NT2/D1 (cell line): ENCODE results near the gene RPL27A.
A peak's percentile ranks its signal among the peaks of the same experiment; 100 is the strongest.

Experiments used
- DNase-seq: peaks from one replicate; pipeline ENCODE4 v3.0.0-alpha.2; 2011; ENCODE audit warnings: low read depth, low spot score
- H3K27me3 ChIP-seq: 2 replicates; pipeline ENCODE4 v1.6.0; 2011; ENCODE audit warnings: mild to moderate bottlenecking; ENCODE audit not compliant: insufficient read length, insufficient read depth
- H3K36me3 ChIP-seq: 2 replicates; pipeline ENCODE4 v1.6.1; 2011; ENCODE audit warnings: mild to moderate bottlenecking, low read length, mixed read lengths; ENCODE audit not compliant: insufficient read depth, insufficient read length
- H3K4me1 ChIP-seq: 2 replicates; pipeline ENCODE4 v1.5.1; 2011; ENCODE audit not compliant: insufficient read depth, insufficient read length
- H3K4me3 ChIP-seq: 2 replicates; pipeline ENCODE4 v1.5.1; 2011; ENCODE audit warnings: low read depth; ENCODE audit not compliant: insufficient read length
- H3K9ac ChIP-seq: 2 replicates; pipeline ENCODE4 v1.6.0; 2011; ENCODE audit warnings: low read depth; ENCODE audit not compliant: insufficient read length
- H3K9me3 ChIP-seq: 2 replicates; pipeline ENCODE4 v1.5.1; 2011; ENCODE audit warnings: mild to moderate bottlenecking, low read length; ENCODE audit not compliant: insufficient read depth
- SUZ12 ChIP-seq: IDR thresholded peaks from 2 replicates; pipeline ENCODE4 v1.6.1; 2011; ENCODE audit not compliant: insufficient read length, insufficient read depth; ENCODE audit errors: extremely low read depth
- YY1 ChIP-seq: IDR thresholded peaks from 2 replicates; pipeline ENCODE4 v1.6.1; 2011; ENCODE audit not compliant: insufficient read length, insufficient read depth
- ZNF274 ChIP-seq: IDR thresholded peaks from 2 replicates; pipeline ENCODE4 v1.6.1; 2011; ENCODE audit warnings: mild to moderate bottlenecking, low read depth, low read length

RPL27A gene

GRCh38 chr11:8674859-8675258 lies 7.7 kb upstream of the RPL27A start:
- Histone ChIP-seq H3K9ac (no peak overlapping the region), H3K9me3 (no peaks in the 10 kb centered on the region), H3K4me3 (no peak overlapping the region), H3K27me3 (no peaks in the 10 kb centered on the region), H3K4me1 (no peaks in the 10 kb centered on the region), H3K36me3 (peaks cover 6% of the 10 kb centered on the region)
- TF ChIP-seq ZNF274 (no peak), SUZ12 (no peak), YY1 (no peak)
- DNase-seq, result no peak

GRCh38 chr11:8676458-8676857 lies 6.1 kb upstream of the RPL27A start:
- DNase-seq, result no peak
- peaks cover 6% of the 10 kb centered on the region for H3K36me3 ChIP-seq
- no peak for TF ChIP-seq ZNF274
- TF ChIP-seq YY1, result no peak
- TF ChIP-seq SUZ12, result no peak

GRCh38 chr11:8679006-8679405 lies 3.6 kb upstream of the RPL27A start:
- no peak for DNase-seq
- Histone ChIP-seq H3K9ac (no peak overlapping the region), H3K4me1 (no peaks in the 10 kb centered on the region), H3K9me3 (no peaks in the 10 kb centered on the region), H3K27me3 (no peaks in the 10 kb centered on the region), H3K4me3 (no peak overlapping the region), H3K36me3 (peaks cover 18% of the 10 kb centered on the region)
- TF ChIP-seq YY1 (no peak), ZNF274 (no peak)

More at GRCh38 chr11:8676458-8676857, 6.1 kb upstream of the RPL27A start:
- Histone ChIP-seq H3K4me3 (no peak overlapping the region), H3K9me3 (no peaks in the 10 kb centered on the region), H3K27me3 (no peaks in the 10 kb centered on the region), H3K4me1 (no peaks in the 10 kb centered on the region), H3K9ac (no peak overlapping the region)

- no peak for DNase-seq
These were observed 722 bp upstream of the RPL27A start for GRCh38 chr11:8681837-8682302.

GRCh38 chr11:8683115-8683807 lies 669 bp downstream of the RPL27A start:
- Histone ChIP-seq H3K4me1 (no peaks in the 10 kb centered on the region), H3K9me3 (no peaks in the 10 kb centered on the region), H3K4me3 (peak overlapping the region; percentile 98), H3K9ac (peak overlapping the region; percentile 100), H3K27me3 (no peaks in the 10 kb centered on the region), H3K36me3 (peaks cover 52% of the 10 kb centered on the region)
- TF ChIP-seq YY1 (no peak), SUZ12 (no peak), ZNF274 (no peak)
- no peak for DNase-seq

More at GRCh38 chr11:8681837-8682302, 722 bp upstream of the RPL27A start:
- no peaks in the 10 kb centered on the region for H3K9me3 ChIP-seq
- H3K27me3 ChIP-seq, result no peaks in the 10 kb centered on the region
- H3K4me1 ChIP-seq, result no peaks in the 10 kb centered on the region
- H3K9ac ChIP-seq, result peak overlapping the region; percentile 100
- H3K4me3 ChIP-seq, result peak overlapping the region; percentile 98
- H3K36me3 ChIP-seq, result peaks cover 47% of the 10 kb centered on the region
- TF ChIP-seq SUZ12 (no peak), ZNF274 (no peak)

GRCh38 chr11:8684600-8685290 lies 2.2 kb downstream of the RPL27A start:
- Histone ChIP-seq H3K9me3 (no peaks in the 10 kb centered on the region), H3K27me3 (no peaks in the 10 kb centered on the region), H3K4me3 (peak overlapping the region; percentile 98), H3K36me3 (peaks cover 53% of the 10 kb centered on the region), H3K9ac (peak overlapping the region; percentile 100), H3K4me1 (no peaks in the 10 kb centered on the region)
- no peak for DNase-seq
- TF ChIP-seq SUZ12 (no peak), YY1 (no peak), ZNF274 (no peak)

- H3K4me3 ChIP-seq, result peak overlapping the region; percentile 98
- H3K9ac ChIP-seq, result peak overlapping the region; percentile 100
- peaks cover 58% of the 10 kb centered on the region for H3K36me3 ChIP-seq
These were observed 2.7 kb downstream of the RPL27A start for GRCh38 chr11:8685306-8685705.

More at GRCh38 chr11:8685306-8685705, 2.7 kb downstream of the RPL27A start:
- TF ChIP-seq ZNF274 (no peak), YY1 (no peak), SUZ12 (no peak)
- Histone ChIP-seq H3K4me1 (no peaks in the 10 kb centered on the region), H3K27me3 (no peaks in the 10 kb centered on the region), H3K9me3 (no peaks in the 10 kb centered on the region)
- no peak for DNase-seq
